Progenitor cell of endocrine pancreas (in vitro differentiated cells): ENCODE results near the gene TMEM229A. TPM values are rescaled to one million over a fixed set of nuclear protein-coding genes. Genes with fewer than 3 reads are reported as not detected.

Experiments
- DNase-seq: peaks from one replicate; pipeline ENCODE4 v3.0.0; 2021; ENCODE audit warnings: low spot score; ENCODE audit not compliant: unreplicated experiment
- H3K27ac Mint-ChIP-seq: 2 replicates; pipeline ENCODE4 v1.8.0; 2021; ENCODE audit warnings: mild to moderate bottlenecking, moderate library complexity, mixed read lengths
- H3K27me3 Mint-ChIP-seq: 2 replicates; pipeline ENCODE4 v1.8.0; 2021; ENCODE audit warnings: mixed read lengths
- H3K36me3 Mint-ChIP-seq: 2 replicates; pipeline ENCODE4 v1.8.0; 2022; ENCODE audit warnings: mixed read lengths; ENCODE audit not compliant: insufficient read depth
- H3K4me1 Mint-ChIP-seq: 2 replicates; pipeline ENCODE4 v1.8.0; 2021; ENCODE audit warnings: low read depth, mixed read lengths
- H3K4me3 Mint-ChIP-seq: 2 replicates; pipeline ENCODE4 v1.8.0; 2021; ENCODE audit warnings: low read depth, mild to moderate bottlenecking, moderate library complexity, mixed read lengths
- H3K9me3 Mint-ChIP-seq: 2 replicates; pipeline ENCODE4 v1.8.0; 2021; ENCODE audit warnings: low read depth, mixed read lengths
- total RNA-seq: library from RNA; stranded (reverse); gene quantifications from 2 replicates; pipeline ENCODE4 v1.2.1, GENCODE V29; 2021
- TF ChIP-seq, protein P1 (sequence below): fragments of 200-600 bp; sonication (generic); IDR thresholded peaks from one replicate; pipeline ENCODE4 v1.5.0; 2021; ENCODE audit warnings: antibody characterized with exemption, mild to moderate bottlenecking; ENCODE audit not compliant: unreplicated experiment

TMEM229A gene
- total RNA-seq, 1 donor from 2014 or later: not detected

DNA sequence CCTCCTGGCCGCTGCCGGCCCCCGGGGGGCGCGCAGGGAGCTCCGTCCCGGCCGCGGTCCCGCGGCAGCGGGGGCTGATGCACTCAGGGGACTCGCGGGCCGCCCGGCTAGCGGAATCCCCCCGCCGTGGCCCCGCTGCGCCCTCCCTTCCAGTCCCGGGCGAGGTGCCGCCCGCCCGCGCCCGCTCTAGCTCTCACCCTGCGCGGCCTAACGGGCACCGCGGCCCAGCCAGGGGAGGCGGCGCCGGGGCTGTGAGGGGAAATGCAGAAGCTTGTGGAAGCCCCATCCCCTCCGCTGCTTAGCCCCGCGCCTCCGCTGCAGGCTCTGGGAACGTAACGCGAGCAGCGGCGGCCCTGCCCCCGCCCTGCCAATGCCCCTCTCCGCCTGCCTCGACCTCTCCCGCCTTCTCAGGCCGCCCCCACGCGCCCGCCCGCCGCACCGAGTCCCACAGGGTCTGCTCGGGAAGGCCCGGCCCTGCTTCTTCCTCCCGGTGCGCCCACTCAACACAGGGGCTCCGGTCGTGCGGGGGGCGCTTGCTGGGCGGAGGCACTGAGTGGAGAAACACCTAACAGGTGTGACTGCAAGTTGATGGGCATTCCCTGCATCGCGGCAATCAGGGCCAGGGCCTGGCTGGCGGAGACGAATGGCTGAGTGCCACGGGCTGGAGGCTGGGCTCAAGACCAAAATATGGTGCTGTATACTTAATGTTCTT is 384 bp upstream of the TMEM229A start:
- Mint-ChIP-seq H3K4me3 (peak overlapping the region; percentile 71), H3K27ac (no peak overlapping the region), H3K9me3 (no peaks in the 10 kb centered on the region), H3K27me3 (peaks cover 65% of the 10 kb centered on the region), H3K4me1 (peaks cover 12% of the 10 kb centered on the region), H3K36me3 (no peaks in the 10 kb centered on the region)
- peak; percentile 29 for DNase-seq
- TF ChIP-seq, protein P1, sequence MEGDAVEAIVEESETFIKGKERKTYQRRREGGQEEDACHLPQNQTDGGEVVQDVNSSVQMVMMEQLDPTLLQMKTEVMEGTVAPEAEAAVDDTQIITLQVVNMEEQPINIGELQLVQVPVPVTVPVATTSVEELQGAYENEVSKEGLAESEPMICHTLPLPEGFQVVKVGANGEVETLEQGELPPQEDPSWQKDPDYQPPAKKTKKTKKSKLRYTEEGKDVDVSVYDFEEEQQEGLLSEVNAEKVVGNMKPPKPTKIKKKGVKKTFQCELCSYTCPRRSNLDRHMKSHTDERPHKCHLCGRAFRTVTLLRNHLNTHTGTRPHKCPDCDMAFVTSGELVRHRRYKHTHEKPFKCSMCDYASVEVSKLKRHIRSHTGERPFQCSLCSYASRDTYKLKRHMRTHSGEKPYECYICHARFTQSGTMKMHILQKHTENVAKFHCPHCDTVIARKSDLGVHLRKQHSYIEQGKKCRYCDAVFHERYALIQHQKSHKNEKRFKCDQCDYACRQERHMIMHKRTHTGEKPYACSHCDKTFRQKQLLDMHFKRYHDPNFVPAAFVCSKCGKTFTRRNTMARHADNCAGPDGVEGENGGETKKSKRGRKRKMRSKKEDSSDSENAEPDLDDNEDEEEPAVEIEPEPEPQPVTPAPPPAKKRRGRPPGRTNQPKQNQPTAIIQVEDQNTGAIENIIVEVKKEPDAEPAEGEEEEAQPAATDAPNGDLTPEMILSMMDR: no peak

- Mint-ChIP-seq H3K9me3 (no peaks in the 10 kb centered on the region), H3K4me1 (peaks cover 12% of the 10 kb centered on the region), H3K27ac (peak overlapping the region; percentile 70), H3K4me3 (peak overlapping the region; percentile 81), H3K36me3 (no peaks in the 10 kb centered on the region), H3K27me3 (peaks cover 56% of the 10 kb centered on the region)
- no peak for DNase-seq
- TF ChIP-seq, protein P1: no peak
Observed at GRCh38 chr7:124031919-124032318, 948 bp downstream of the TMEM229A start.

DNA sequence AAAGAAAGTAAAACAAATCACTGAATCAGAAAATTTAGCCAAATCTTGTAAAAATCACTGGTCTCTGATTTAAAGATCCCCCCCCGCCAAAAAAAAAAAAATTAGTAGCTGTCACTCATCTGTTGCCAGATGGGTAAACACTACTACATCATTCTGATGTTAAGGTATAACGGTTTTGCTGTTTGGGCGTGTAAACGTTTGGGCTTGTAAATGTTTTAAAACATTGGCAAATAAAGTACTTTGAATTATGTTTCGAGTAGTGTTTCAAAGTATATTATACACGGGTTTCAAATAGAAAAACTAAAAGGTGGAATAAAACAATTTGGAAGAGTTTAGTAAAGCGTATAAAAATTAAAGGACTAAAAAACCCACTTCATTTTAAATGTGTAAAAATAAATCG is 1.5 kb downstream of the TMEM229A start:
- Mint-ChIP-seq H3K27me3 (peaks cover 51% of the 10 kb centered on the region), H3K4me1 (peaks cover 12% of the 10 kb centered on the region), H3K27ac (no peak overlapping the region), H3K36me3 (no peaks in the 10 kb centered on the region), H3K9me3 (no peaks in the 10 kb centered on the region), H3K4me3 (peak overlapping the region; percentile 81)
- TF ChIP-seq, protein P1: no peak
- no peak for DNase-seq

DNA sequence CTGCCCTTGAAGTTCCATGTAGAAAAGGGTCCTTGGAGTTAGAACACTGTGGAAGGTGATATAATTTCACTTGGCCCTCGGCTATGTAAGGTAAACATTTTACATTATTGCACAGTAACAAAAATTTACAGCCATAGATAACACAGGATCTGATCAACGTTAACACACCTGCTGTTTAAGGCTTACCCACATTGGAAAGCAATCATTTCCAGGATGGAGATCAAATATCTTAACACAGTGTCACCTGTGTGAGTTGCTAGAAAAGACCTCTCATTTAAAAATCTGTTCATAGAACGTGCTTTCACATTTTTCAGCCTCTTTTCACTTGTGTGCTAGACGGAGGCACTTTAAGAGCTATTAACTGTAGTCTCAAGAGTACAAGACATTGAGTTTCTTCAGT is 1.9 kb downstream of the TMEM229A start:
- Mint-ChIP-seq H3K27ac (no peak overlapping the region), H3K9me3 (no peaks in the 10 kb centered on the region)
- TF ChIP-seq, protein P1: no peak

GRCh38 chr7:124029396-124030188 is 3.3 kb downstream of the TMEM229A start:
- Mint-ChIP-seq H3K36me3 (no peaks in the 10 kb centered on the region), H3K4me1 (peaks cover 12% of the 10 kb centered on the region), H3K4me3 (no peak overlapping the region), H3K27me3 (peaks cover 38% of the 10 kb centered on the region), H3K27ac (no peak overlapping the region), H3K9me3 (no peaks in the 10 kb centered on the region)
- no peak for DNase-seq
- TF ChIP-seq, protein P1: no peak

More for the DNA sequence above, 1.9 kb downstream of the TMEM229A start:
- DNase-seq: no peak
- Mint-ChIP-seq H3K4me3 (no peak overlapping the region), H3K36me3 (no peaks in the 10 kb centered on the region), H3K4me1 (peaks cover 12% of the 10 kb centered on the region), H3K27me3 (peaks cover 47% of the 10 kb centered on the region)
